Endodermal cell (in vitro differentiated cells): ENCODE measurements around the gene SEMA3A. TPM values are rescaled to one million over a fixed set of nuclear protein-coding genes. Genes with fewer than 3 reads are reported as not detected.

Experiments
- DNase-seq: peaks from one replicate; pipeline ENCODE4 v3.0.0-alpha.2; 2017
- H3K27ac ChIP-seq: 2 replicates; pipeline ENCODE4 v1.5.1; 2013; ENCODE audit warnings: mild to moderate bottlenecking, low read depth, low read length, moderate library complexity
- H3K27me3 ChIP-seq: 2 replicates; pipeline ENCODE4 v1.6.1; 2013; ENCODE audit warnings: mild to moderate bottlenecking, low read length, moderate library complexity; ENCODE audit not compliant: insufficient read depth, control insufficient read depth, poor library complexity, severe bottlenecking
- H3K36me3 ChIP-seq: 2 replicates; pipeline ENCODE4 v1.7.0; 2013; ENCODE audit warnings: mild to moderate bottlenecking, low read length, moderate library complexity; ENCODE audit not compliant: control insufficient read depth, insufficient read depth
- H3K4me1 ChIP-seq: one replicate; pipeline ENCODE4 v1.7.0; 2013; ENCODE audit warnings: low read length; ENCODE audit not compliant: control insufficient read depth, insufficient read depth
- H3K4me3 ChIP-seq: 2 replicates; pipeline ENCODE4 v1.5.1; 2013; ENCODE audit warnings: mild to moderate bottlenecking, low read length, moderate library complexity
- H3K9ac ChIP-seq: 2 replicates; pipeline ENCODE4 v1.6.1; 2013; ENCODE audit warnings: mild to moderate bottlenecking, low read length, moderate library complexity; ENCODE audit not compliant: poor library complexity, severe bottlenecking; ENCODE audit errors: extremely low read depth
- H3K9me3 ChIP-seq: 2 replicates; pipeline ENCODE4 v1.6.1; 2013; ENCODE audit warnings: mild to moderate bottlenecking, low read length, moderate library complexity; ENCODE audit not compliant: control insufficient read depth
- H3K27ac Mint-ChIP-seq: 2 replicates; pipeline ENCODE4 v1.8.0; 2020; ENCODE audit warnings: mixed read lengths
- H3K27me3 Mint-ChIP-seq: 2 replicates; pipeline ENCODE4 v1.8.0; 2021; ENCODE audit warnings: mild to moderate bottlenecking, mixed read lengths; ENCODE audit not compliant: insufficient read depth
- H3K36me3 Mint-ChIP-seq: 2 replicates; pipeline ENCODE4 v1.8.0; 2020; ENCODE audit warnings: low read depth, mixed read lengths
- H3K4me1 Mint-ChIP-seq: 2 replicates; pipeline ENCODE4 v1.8.0; 2020; ENCODE audit warnings: mixed read lengths
- H3K4me3 Mint-ChIP-seq: 2 replicates; pipeline ENCODE4 v1.8.0; 2020; ENCODE audit warnings: mild to moderate bottlenecking, moderate library complexity, mixed read lengths
- H3K9me3 Mint-ChIP-seq: 2 replicates; pipeline ENCODE4 v1.8.0; 2020; ENCODE audit warnings: mild to moderate bottlenecking, mixed read lengths
- CTCF ChIP-seq: fragments of 200-600 bp; sonication (generic); conservative IDR thresholded peaks from 2 replicates; pipeline ENCODE4 v1.5.0; 2021; ENCODE audit warnings: antibody characterized with exemption, mild to moderate bottlenecking
- WGBS, 2 experiments: methylation state at CpG; one replicate each; pipeline versions ENCODE4 v1.1.5 to v1.1.7; 2013; ENCODE audit warnings: missing lambda C conversion rate in 2 of 2, mixed read lengths in 1 of 2; ENCODE audit not compliant: insufficient coverage in 1 of 2, insufficient read length in 1 of 2; 5-methylcytosine and 5-hydroxymethylcytosine counted together
- total RNA-seq, 2 donors: library from RNA; stranded (reverse); fragmentation: NEBNext Ultra II Directional in 1 of 2; extraction: Animal tissue kit (Norgen Biotek cat#: 25700) in 1 of 2; gene quantifications; 2 replicates in 1 of 2; 3 replicates in 1 of 2; pipeline ENCODE4 v1.2.1, GENCODE V29; 2021

The SEMA3A gene
- total RNA-seq, 2 donors from 2014 or later, result 43.5 to 72.8 TPM

GRCh38 chr7:84077336-84077735 is 117.3 kb downstream of the SEMA3A start:
- Mint-ChIP-seq H3K4me3 (no peak overlapping the region), H3K27me3 (no peaks in the 10 kb centered on the region), H3K9me3 (no peaks in the 10 kb centered on the region), H3K36me3 (no peaks in the 10 kb centered on the region), H3K27ac (no peak overlapping the region), H3K4me1 (peaks cover 4% of the 10 kb centered on the region)
- H3K4me1 ChIP-seq, result no peaks in the 10 kb centered on the region
- H3K36me3 ChIP-seq, result peaks cover 11% of the 10 kb centered on the region
- no peak for DNase-seq
- H3K27me3 ChIP-seq, result no peaks in the 10 kb centered on the region
- no peak for TF ChIP-seq CTCF
- H3K9ac ChIP-seq, result no peak overlapping the region
- no peak overlapping the region for H3K27ac ChIP-seq
- WGBS, 2 experiments, result 99 to 100% methylated on average over 1 to 4 of the region's 4 CpGs
- H3K4me3 ChIP-seq, result no peak overlapping the region
- H3K9me3 ChIP-seq, result no peaks in the 10 kb centered on the region

DNA sequence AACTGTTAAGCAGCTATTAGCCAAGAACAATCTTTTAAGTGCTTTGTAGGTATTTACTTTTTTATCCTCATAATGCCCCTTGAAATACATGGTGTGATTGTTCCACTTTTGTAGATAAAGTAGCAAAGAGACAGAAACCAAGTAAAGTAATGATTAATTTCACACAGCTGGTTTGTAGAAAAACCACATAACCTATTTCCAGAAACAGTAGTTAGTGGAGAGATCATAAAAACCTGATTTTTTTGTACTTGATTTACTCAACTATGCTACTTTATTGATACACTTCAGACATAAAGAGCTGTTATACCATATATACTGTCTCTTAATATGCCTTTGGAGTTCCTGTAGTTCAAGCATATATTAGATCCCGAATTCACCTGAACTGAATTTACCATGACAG is 118.4 kb downstream of the SEMA3A start:
- H3K4me3 ChIP-seq, result no peak overlapping the region
- DNase-seq, result no peak
- Mint-ChIP-seq H3K27ac (no peak overlapping the region), H3K36me3 (no peaks in the 10 kb centered on the region), H3K27me3 (no peaks in the 10 kb centered on the region), H3K9me3 (no peaks in the 10 kb centered on the region), H3K4me3 (no peak overlapping the region), H3K4me1 (peaks cover 4% of the 10 kb centered on the region)
- no peaks in the 10 kb centered on the region for H3K4me1 ChIP-seq
- no peak for TF ChIP-seq CTCF
- no peak overlapping the region for H3K9ac ChIP-seq
- H3K36me3 ChIP-seq, result peaks cover 7% of the 10 kb centered on the region
- 86% methylated on average over 1 of the region's 1 CpG; no CpG with 5 or more reads in 1 of the 2 experiments for WGBS, 2 experiments
- no peaks in the 10 kb centered on the region for H3K9me3 ChIP-seq
- H3K27me3 ChIP-seq, result no peaks in the 10 kb centered on the region
- H3K27ac ChIP-seq, result no peak overlapping the region

GRCh38 chr7:84073186-84073875 is 121.3 kb downstream of the SEMA3A start:
- H3K36me3 Mint-ChIP-seq, result peaks cover 11% of the 10 kb centered on the region
- TF ChIP-seq CTCF, result no peak
- H3K27ac ChIP-seq, result no peak overlapping the region
- H3K27ac Mint-ChIP-seq, result peak overlapping the region; percentile 60
- peaks cover 12% of the 10 kb centered on the region for H3K36me3 ChIP-seq
- H3K27me3 ChIP-seq, result no peaks in the 10 kb centered on the region
- no peak overlapping the region for H3K4me3 ChIP-seq
- peaks cover 4% of the 10 kb centered on the region for H3K9me3 ChIP-seq
- H3K4me1 Mint-ChIP-seq, result peaks cover 3% of the 10 kb centered on the region
- 73 to 85% methylated on average over 2 to 3 of the region's 3 CpGs for WGBS, 2 experiments
- H3K9ac ChIP-seq, result no peak overlapping the region
- no peaks in the 10 kb centered on the region for H3K27me3 Mint-ChIP-seq
- no peak overlapping the region for H3K4me3 Mint-ChIP-seq
- no peaks in the 10 kb centered on the region for H3K4me1 ChIP-seq
- peaks cover 4% of the 10 kb centered on the region for H3K9me3 Mint-ChIP-seq
- no peak for DNase-seq
